Endothelial cell of umbilical vein (primary cell): Measurements from ENCODE around the gene KIAA2012. TPM values are rescaled to one million over a fixed set of nuclear protein-coding genes. Genes with fewer than 3 reads are reported as not detected.

Experiments
- BruUV-seq: library from RNA; stranded (reverse); fragments of 400-500 nt; replicated peaks from 2 replicates; lab custom pipeline; 2021; lab: Mats Ljungman, UMichigan
- CTCF ChIA-PET: fragments of 300-600, 350-600 bp; sonication (Branson Sonifier 250); formaldehyde crosslinking; loops from one replicate; lab custom pipeline; 2021; ENCODE audit warnings: antibody characterized with exemption, inconsistent platforms; lab: Charles Lee
- POLR2A ChIA-PET: fragments of 300-600, 350-600 bp; sonication (Branson Sonifier 250); formaldehyde crosslinking; loops from one replicate; lab custom pipeline; 2021; ENCODE audit warnings: antibody characterized with exemption, inconsistent platforms; lab: Charles Lee
- DNase-seq: peaks from one replicate; pipeline ENCODE4 v3.0.0-alpha.2; 2011; ENCODE audit warnings: low read depth, low spot score
- FAIRE-seq: peaks from 2 replicates; lab custom pipeline; 2011; peaks lifted over from hg19 to GRCh38; lab: Jason Lieb, UNC
- H2AFZ ChIP-seq: 2 replicates; pipeline ENCODE4 v1.6.0; 2012; ENCODE audit warnings: low read depth, low read length, control low read depth, inconsistent platforms
- H3K27ac ChIP-seq: 2 replicates; pipeline ENCODE4 v1.5.1; 2011; ENCODE audit warnings: low read depth, mild to moderate bottlenecking, control low read depth, low read length, moderate library complexity; ENCODE audit not compliant: insufficient read depth
- H3K27me3 ChIP-seq, 2 experiments: 2 replicates each; pipeline versions ENCODE4 v1.6.0 to v1.6.1; 2011; ENCODE audit warnings: low read length in 2 of 2, mixed read lengths in 1 of 2; ENCODE audit not compliant: control insufficient read depth in 2 of 2, insufficient read depth in 2 of 2
- H3K36me3 ChIP-seq, 2 experiments: 2 replicates in 1 of 2; 3 replicates in 1 of 2; pipeline ENCODE4 v1.5.1; 2011; ENCODE audit warnings: low read length in 2 of 2, mild to moderate bottlenecking in 1 of 2, moderate library complexity in 1 of 2; ENCODE audit not compliant: control insufficient read depth in 2 of 2, insufficient read depth in 2 of 2; ENCODE audit errors: extremely low read depth in 1 of 2
- H3K4me1 ChIP-seq: 3 replicates; pipeline ENCODE4 v1.5.1; 2011; ENCODE audit warnings: mild to moderate bottlenecking, low read length; ENCODE audit not compliant: control insufficient read depth, insufficient read depth; ENCODE audit errors: extremely low read depth
- H3K4me2 ChIP-seq: 2 replicates; pipeline ENCODE4 v1.6.1; 2011; ENCODE audit warnings: low read length, control low read depth, mixed read lengths; ENCODE audit not compliant: insufficient read depth
- H3K4me3 ChIP-seq, 3 experiments: fragments of 200-600 bp in 1 of 3; sonication (generic), shearing (Covaris generic) in 1 of 3; replicated peaks in 1 of 3; 2 replicates each; pipeline ENCODE4 v1.5.1; 2011 to 2016; ENCODE audit warnings: control low read depth in 3 of 3, low read length in 3 of 3, mild to moderate bottlenecking in 2 of 3, inconsistent platforms in 1 of 3, low read depth in 1 of 3, moderate library complexity in 1 of 3; ENCODE audit not compliant: insufficient read depth in 1 of 3
- H3K79me2 ChIP-seq: 2 replicates; pipeline ENCODE4 v1.6.0; 2012; ENCODE audit warnings: low read length, inconsistent platforms; ENCODE audit not compliant: control insufficient read depth, insufficient read depth
- H3K9ac ChIP-seq: replicated peaks from 2 replicates; pipeline ENCODE3; 2011; ENCODE audit warnings: low read length, control low read depth; ENCODE audit not compliant: insufficient read depth; ENCODE audit errors: extremely low read depth
- H3K9me1 ChIP-seq: replicated peaks from 3 replicates; pipeline ENCODE4 v1.6.0; 2011; ENCODE audit warnings: mild to moderate bottlenecking, low read length; ENCODE audit not compliant: control insufficient read depth, insufficient read depth; ENCODE audit errors: extremely low read depth
- H3K9me3 ChIP-seq: replicated peaks from 2 replicates; pipeline ENCODE4 v1.5.1; 2012; ENCODE audit warnings: low read length, inconsistent platforms; ENCODE audit not compliant: control insufficient read depth, insufficient read depth
- H4K20me1 ChIP-seq: replicated peaks from 2 replicates; pipeline ENCODE3; 2011; ENCODE audit warnings: mild to moderate bottlenecking, low read length; ENCODE audit not compliant: control insufficient read depth, insufficient read depth; ENCODE audit errors: extremely low read depth
- CTCF ChIP-seq, 2 donors: IDR thresholded peaks; 1 replicate in 1 of 2; 2 replicates in 1 of 2; pipeline ENCODE4 v1.5.1; 2011; ENCODE audit warnings: low read length in 2 of 2, mild to moderate bottlenecking in 2 of 2, moderate library complexity in 2 of 2, control low read depth in 1 of 2, inconsistent platforms in 1 of 2, low read depth in 1 of 2; ENCODE audit not compliant: insufficient read depth in 1 of 2; ENCODE audit errors: extremely low read depth in 1 of 2
- EZH2 ChIP-seq: IDR thresholded peaks from 2 replicates; pipeline ENCODE4 v1.6.1; 2012; ENCODE audit warnings: borderline replicate concordance, low read depth, mild to moderate bottlenecking, moderate library complexity, low read length, inconsistent platforms; ENCODE audit not compliant: severe bottlenecking
- FOS ChIP-seq: IDR thresholded peaks from 2 replicates; pipeline ENCODE4 v1.6.1; 2011; ENCODE audit warnings: mild to moderate bottlenecking, low read length, moderate library complexity, borderline replicate concordance; ENCODE audit not compliant: insufficient read depth
- GATA2 ChIP-seq: IDR thresholded peaks from 2 replicates; pipeline ENCODE4 v1.7.0; 2011; ENCODE audit warnings: low read depth, mild to moderate bottlenecking, moderate library complexity, mixed read lengths, low read length; ENCODE audit not compliant: insufficient read length, insufficient read depth
- JUN ChIP-seq: IDR thresholded peaks from 2 replicates; pipeline ENCODE4 v1.6.1; 2011; ENCODE audit warnings: borderline replicate concordance, low read depth; ENCODE audit not compliant: insufficient read length, insufficient read depth
- MAX ChIP-seq: IDR thresholded peaks from 2 replicates; pipeline ENCODE4 v1.6.1; 2011; ENCODE audit not compliant: insufficient read depth, insufficient read length
- MYC ChIP-seq: IDR thresholded peaks from one replicate; pipeline ENCODE4 v1.6.1; 2011; ENCODE audit warnings: mild to moderate bottlenecking, low read depth, low read length
- POLR2A ChIP-seq: IDR thresholded peaks from 2 replicates; pipeline ENCODE4 v1.6.1; 2012; ENCODE audit warnings: low read depth, mild to moderate bottlenecking, control low read depth, low read length
- POLR2AphosphoS5 ChIP-seq: IDR thresholded peaks from 2 replicates; pipeline ENCODE4 v1.6.1; 2012; ENCODE audit warnings: low read depth, mild to moderate bottlenecking, control low read depth, low read length, moderate library complexity; ENCODE audit not compliant: insufficient read depth
- dilution Hi-C: fragments of 300-500 bp; cut with MboI; formaldehyde crosslinking; loops from one replicate; pipeline ENCODE4 v1.15.0; 2019; ENCODE audit warnings: low sequenced_read_pairs; ENCODE audit not compliant: extremely low pct_ligation_motif_present
- intact Hi-C: fragments of 100-400 bp; cut with micrococcal nuclease; formaldehyde crosslinking; loops from one replicate; pipeline ENCODE4 v1.10.0; 2022
- polyA plus RNA-seq, 4 experiments: library from polyadenylated mRNA; depleted of rRNA in 3 of 4; stranded (reverse) in 3 of 4; unstranded in 1 of 4; fragments of >200 nt; gene quantifications; 2 replicates each; pipeline versions ENCODE4 v1.2.1 to v1.2.3, GENCODE V29; 2011 to 2012; ENCODE audit warnings: missing spikeins in 1 of 4
- total RNA-seq: library from RNA; stranded (reverse); gene quantifications from 2 replicates; pipeline ENCODE4 v1.2.3, GENCODE V29; 2021

Gene KIAA2012
- total and polyA plus RNA-seq, 2 donors (not counting 3 experiments of a cell fraction or from before 2014, with no cell fraction given): not detected

GRCh38 chr2:202122163-202122540 lies 49.1 kb downstream of the KIAA2012 start:
- Histone ChIP-seq H3K9ac (no peak overlapping the region), H3K4me1 (no peaks in the 10 kb centered on the region), H3K79me2 (no peaks in the 10 kb centered on the region), H3K27ac (no peak overlapping the region), H3K27me3 (peaks cover 7 to 8% of the 10 kb centered on the region in 2 experiments), H3K9me3 (no peaks in the 10 kb centered on the region), H3K9me1 (no peaks in the 10 kb centered on the region), H2AFZ (no peak overlapping the region), H4K20me1 (no peaks in the 10 kb centered on the region), H3K4me2 (no peak overlapping the region), H3K36me3 (no peaks in the 10 kb centered on the region), H3K4me3 (no peak overlapping the region)
- TF ChIP-seq JUN (no peak), FOS (no peak), EZH2 (no peak), MAX (no peak), GATA2 (no peak), CTCF (IDR thresholded peaks at IDR 0.05; ENCODE audit: extremely low read depth in 1 of 2, insufficient read depth in 1 of 2, low read depth in 1 of 2, low read length in 2 of 2) (no peak), POLR2A (no peak), MYC (no peak), POLR2AphosphoS5 (no peak)
- dilution Hi-C loops: no loop called here
- POLR2A ChIA-PET: no interaction called here
- CTCF ChIA-PET: no interaction called here
- no TSS peak for BruUV-seq
- DNase-seq (no peak), FAIRE-seq (no peak)
- intact Hi-C loops: no loop called here
